Measurements from ENCODE around the gene KIRREL3. TPM values are rescaled to one million over a fixed set of nuclear protein-coding genes. Genes with fewer than 3 reads are reported as not detected.
A peak's percentile ranks its signal among the peaks of the same experiment; 100 is the strongest.

Gene KIRREL3
- total and polyA plus RNA-seq, 9 of the 15 experiments (the other 6 are each of a cell fraction or from before 2014, with no cell fraction given), result 0.04 to 0.10 TPM; not detected in 7

- TF ChIP-seq ZNF175 (CRISPR knock-in tag; IDR thresholded peaks at IDR 0.05; ENCODE audit: low read depth) (peak; percentile 81; the same call in 1 of the 2 replicates), MAFF (IDR thresholded peaks at IDR 0.05; ENCODE audit: low read length) (no peak), MTA3 (IDR thresholded peaks at IDR 0.05; ENCODE audit: borderline replicate concordance) (no peak), TAL1 (IDR thresholded peaks at IDR 0.05) (peak; percentile 99), U2AF2 (optimal IDR thresholded peaks at IDR 0.05; ENCODE audit: low read depth, low read length) (no peak), NONO (IDR thresholded peaks at IDR 0.05; ENCODE audit: low read depth in 2 of 2, low read length in 1 of 2) (0 out of 4 replicates have a peak, but pooled peaks of 1 of the 2 experiments have one; percentile 25), ETV5 (CRISPR knock-in tag; IDR thresholded peaks at IDR 0.05; ENCODE audit: low read depth) (no peak), FOS (IDR thresholded peaks at IDR 0.05; ENCODE audit: extremely low read depth, insufficient read length) (no peak), ZNF140 (CRISPR knock-in tag; IDR thresholded peaks at IDR 0.05) (no peak), POU5F1 (IDR thresholded peaks at IDR 0.05; ENCODE audit: borderline replicate concordance, low read depth, low read length, partially characterized antibody) (no peak), DDX20 (tag; IDR thresholded peaks at IDR 0.05; ENCODE audit: low read depth) (no peak), CEBPZ (IDR thresholded peaks at IDR 0.05; ENCODE audit: borderline replicate concordance, low read depth, low read length) (no peak), ZNF347 (CRISPR knock-in tag; IDR thresholded peaks at IDR 0.05; ENCODE audit: low read depth) (no peak), ZNF217 (CRISPR knock-in tag; IDR thresholded peaks at IDR 0.05) (no peak), ZNF445 (CRISPR knock-in tag; IDR thresholded peaks at IDR 0.05; ENCODE audit: low read depth) (no peak), ZSCAN32 (CRISPR knock-in tag; IDR thresholded peaks at IDR 0.05) (no peak), MLLT1 (IDR thresholded peaks at IDR 0.05) (peak in 1 of 2 experiments; percentile 93; a peak in 2 of 4 replicates), FOSL1 (tag; conservative IDR thresholded peaks at IDR 0.05) (peak; percentile 72), RFX7 (CRISPR knock-in tag; IDR thresholded peaks at IDR 0.05) (no peak)
These were observed 580.5 kb downstream of the KIRREL3 start (continued) for GRCh38 chr11:126419801-126420697.

Data from K562 (cell line).